Trophoblast cell (in vitro differentiated cells and primary cell): ENCODE data around the gene POMT1.

Source experiments
- DNase-seq, 2 donors: peaks; one replicate each; pipeline ENCODE4 v3.0.0-alpha.2; 2016
- H2AFZ ChIP-seq: 2 replicates; pipeline ENCODE4 v1.6.1; 2013; ENCODE audit warnings: low read length, moderate library complexity, mild to moderate bottlenecking; ENCODE audit not compliant: insufficient read depth, poor library complexity
- H2AK5ac ChIP-seq: 2 replicates; pipeline ENCODE4 v1.6.1; 2013; ENCODE audit warnings: mild to moderate bottlenecking, low read length
- H2BK120ac ChIP-seq: 2 replicates; pipeline ENCODE4 v1.6.1; 2013; ENCODE audit warnings: low read length, mild to moderate bottlenecking, moderate library complexity; ENCODE audit not compliant: insufficient read depth, poor library complexity
- H2BK12ac ChIP-seq: 2 replicates; pipeline ENCODE4 v1.6.1; 2013; ENCODE audit warnings: mild to moderate bottlenecking, low read length, moderate library complexity
- H2BK5ac ChIP-seq: 2 replicates; pipeline ENCODE4 v1.6.1; 2013; ENCODE audit warnings: low read length, low read depth, moderate library complexity, mild to moderate bottlenecking; ENCODE audit not compliant: poor library complexity
- H3K14ac ChIP-seq: 2 replicates; pipeline ENCODE4 v1.6.1; 2013; ENCODE audit warnings: mild to moderate bottlenecking, low read length
- H3K18ac ChIP-seq: 2 replicates; pipeline ENCODE4 v1.6.1; 2013; ENCODE audit warnings: mild to moderate bottlenecking, low read length
- H3K23ac ChIP-seq: 2 replicates; pipeline ENCODE4 v1.6.1; 2013; ENCODE audit warnings: low read length
- H3K27ac ChIP-seq: 2 replicates; pipeline ENCODE4 v1.5.1; 2013; ENCODE audit warnings: low read depth, mild to moderate bottlenecking, inconsistent platforms, low read length, moderate library complexity
- H3K27me3 ChIP-seq: 2 replicates; pipeline ENCODE4 v1.6.1; 2013; ENCODE audit warnings: inconsistent platforms, mild to moderate bottlenecking, low read length, moderate library complexity; ENCODE audit not compliant: insufficient read depth
- H3K36me3 ChIP-seq, 2 experiments: 1 replicate in 1 of 2; 2 replicates in 1 of 2; pipeline ENCODE4 v1.6.1; 2013; ENCODE audit warnings: low read length in 2 of 2, mild to moderate bottlenecking in 2 of 2, moderate library complexity in 1 of 2; ENCODE audit not compliant: insufficient read depth in 2 of 2, control insufficient read depth in 1 of 2
- H3K4ac ChIP-seq: 2 replicates; pipeline ENCODE4 v1.6.1; 2013; ENCODE audit warnings: low read depth, mild to moderate bottlenecking, low read length, moderate library complexity
- H3K4me1 ChIP-seq, 2 experiments: 1 replicate in 1 of 2; 2 replicates in 1 of 2; pipeline ENCODE4 v1.6.1; 2013; ENCODE audit warnings: low read length in 2 of 2, mild to moderate bottlenecking in 2 of 2, moderate library complexity in 1 of 2; ENCODE audit not compliant: insufficient read depth in 2 of 2, control insufficient read depth in 1 of 2
- H3K4me2 ChIP-seq: 2 replicates; pipeline ENCODE4 v1.6.1; 2013; ENCODE audit warnings: inconsistent platforms, mild to moderate bottlenecking, low read length, moderate library complexity
- H3K4me3 ChIP-seq: 2 replicates; pipeline ENCODE4 v1.5.1; 2013; ENCODE audit warnings: mild to moderate bottlenecking, low read depth, low read length, inconsistent platforms
- H3K79me1 ChIP-seq: one replicate; pipeline ENCODE4 v1.6.1; 2013; ENCODE audit warnings: low read length
- H3K79me2 ChIP-seq: 2 replicates; pipeline ENCODE4 v1.6.1; 2013; ENCODE audit warnings: low read length, mild to moderate bottlenecking; ENCODE audit not compliant: control insufficient read depth, insufficient read depth, poor library complexity
- H3K9ac ChIP-seq: 2 replicates; pipeline ENCODE4 v1.6.1; 2013; ENCODE audit warnings: mild to moderate bottlenecking, low read length
- H3K9me3 ChIP-seq: 2 replicates; pipeline ENCODE4 v1.6.1; 2013; ENCODE audit warnings: low read depth, mild to moderate bottlenecking, control low read depth, inconsistent platforms, low read length; ENCODE audit not compliant: insufficient read depth
- H4K12ac ChIP-seq: 2 replicates; pipeline ENCODE4 v1.6.1; 2013; ENCODE audit warnings: low read depth, mild to moderate bottlenecking, low read length, moderate library complexity
- H4K8ac ChIP-seq: 2 replicates; pipeline ENCODE4 v1.6.1; 2013; ENCODE audit warnings: low read depth, mild to moderate bottlenecking, low read length, moderate library complexity
- H4K91ac ChIP-seq: one replicate; pipeline ENCODE4 v1.6.1; 2013; ENCODE audit warnings: low read depth, mild to moderate bottlenecking, low read length, moderate library complexity
- WGBS: extraction: QIAGEN DNeasy Blood & Tissue Kit; methylation state at CpG from one replicate; pipeline ENCODE4 v1.1.7; 2013; ENCODE audit warnings: missing lambda C conversion rate; ENCODE audit not compliant: insufficient read length, insufficient coverage; ENCODE audit errors: extremely low coverage; 5-methylcytosine and 5-hydroxymethylcytosine counted together

POMT1 gene

GRCh38 chr9:131484051-131484445 is 18.7 kb upstream of the POMT1 start:
- Histone ChIP-seq H4K91ac (no peak overlapping the region), H3K18ac (no peak overlapping the region), H4K12ac (no peak overlapping the region), H3K79me1 (no peaks in the 10 kb centered on the region), H3K9ac (no peak overlapping the region), H3K14ac (no peak overlapping the region), H3K4me1 (no peaks in the 10 kb centered on the region), H3K9me3 (peaks cover 4% of the 10 kb centered on the region), H3K23ac (no peak overlapping the region), H3K4me3 (no peak overlapping the region), H3K27me3 (no peaks in the 10 kb centered on the region), H3K4ac (no peak overlapping the region), H3K4me2 (no peak overlapping the region), H2BK5ac (no peak overlapping the region), H3K27ac (no peak overlapping the region), H2AK5ac (no peak overlapping the region), H2BK12ac (no peak overlapping the region), H3K36me3 (peaks cover 88 to 95% of the 10 kb centered on the region in 2 experiments), H4K8ac (no peak overlapping the region), H3K79me2 (no peaks in the 10 kb centered on the region), H2BK120ac (no peak overlapping the region), H2AFZ (no peak overlapping the region)
- WGBS = no CpG with 5 or more reads among the region's 7 CpGs
- no peak for DNase-seq

GRCh38 chr9:131484560-131485185 is 18.0 kb upstream of the POMT1 start:
- Histone ChIP-seq H3K27ac (no peak overlapping the region), H4K8ac (no peak overlapping the region), H3K27me3 (no peaks in the 10 kb centered on the region), H3K4me2 (no peak overlapping the region), H2BK5ac (no peak overlapping the region), H2AK5ac (no peak overlapping the region), H2AFZ (no peak overlapping the region), H4K91ac (no peak overlapping the region), H2BK12ac (no peak overlapping the region), H3K18ac (no peak overlapping the region), H2BK120ac (no peak overlapping the region), H3K9ac (no peak overlapping the region), H3K4me1 (no peaks in the 10 kb centered on the region), H3K14ac (no peak overlapping the region), H4K12ac (no peak overlapping the region), H3K79me2 (no peaks in the 10 kb centered on the region), H3K36me3 (peaks cover 88 to 95% of the 10 kb centered on the region in 2 experiments), H3K9me3 (peaks cover 4% of the 10 kb centered on the region), H3K4me3 (no peak overlapping the region), H3K4ac (no peak overlapping the region), H3K23ac (no peak overlapping the region), H3K79me1 (no peaks in the 10 kb centered on the region)
- no CpG with 5 or more reads among the region's 15 CpGs for WGBS
- DNase-seq = no peak

- Histone ChIP-seq H3K4me1 (no peaks in the 10 kb centered on the region), H3K4me2 (no peak overlapping the region), H3K9me3 (peaks cover 4% of the 10 kb centered on the region), H3K18ac (no peak overlapping the region), H3K4me3 (no peak overlapping the region), H4K12ac (no peak overlapping the region), H4K91ac (no peak overlapping the region), H3K23ac (no peak overlapping the region), H3K14ac (no peak overlapping the region), H2BK12ac (no peak overlapping the region), H3K27ac (no peak overlapping the region), H3K36me3 (peaks cover 91 to 96% of the 10 kb centered on the region in 2 experiments), H3K27me3 (no peaks in the 10 kb centered on the region), H3K4ac (no peak overlapping the region), H3K79me1 (no peaks in the 10 kb centered on the region), H2BK5ac (no peak overlapping the region), H3K9ac (no peak overlapping the region), H2AFZ (no peak overlapping the region), H2AK5ac (no peak overlapping the region), H2BK120ac (no peak overlapping the region), H4K8ac (no peak overlapping the region), H3K79me2 (no peaks in the 10 kb centered on the region)
- no peak for DNase-seq
- no CpG with 5 or more reads among the region's 12 CpGs for WGBS
These were observed 17.5 kb upstream of the POMT1 start for GRCh38 chr9:131485206-131485605.

GRCh38 chr9:131485728-131486422 is 16.8 kb upstream of the POMT1 start:
- H3K27me3 ChIP-seq = no peaks in the 10 kb centered on the region
- H3K27ac ChIP-seq = no peak overlapping the region
- no peak overlapping the region for H2BK5ac ChIP-seq
- no peak for DNase-seq
- no peak overlapping the region for H3K4ac ChIP-seq
- H2BK120ac ChIP-seq = no peak overlapping the region
- no peaks in the 10 kb centered on the region for H3K79me1 ChIP-seq
- H2BK12ac ChIP-seq = no peak overlapping the region
- no peak overlapping the region for H2AFZ ChIP-seq
- H3K9ac ChIP-seq = no peak overlapping the region
- H4K12ac ChIP-seq = no peak overlapping the region
- peaks cover 4% of the 10 kb centered on the region for H3K9me3 ChIP-seq
- H3K36me3 ChIP-seq = peaks cover 93 to 96% of the 10 kb centered on the region in 2 experiments
- H3K4me2 ChIP-seq = no peak overlapping the region
- no peak overlapping the region for H3K18ac ChIP-seq
- H2AK5ac ChIP-seq = no peak overlapping the region
- no peak overlapping the region for H4K91ac ChIP-seq
- no CpG with 5 or more reads among the region's 19 CpGs for WGBS
- H4K8ac ChIP-seq = no peak overlapping the region
- H3K79me2 ChIP-seq = no peaks in the 10 kb centered on the region
- no peak overlapping the region for H3K23ac ChIP-seq
- no peak overlapping the region for H3K14ac ChIP-seq
- H3K4me1 ChIP-seq = no peaks in the 10 kb centered on the region
- H3K4me3 ChIP-seq = peak overlapping the region; percentile 48
